A549 (cell line): Measurements from ENCODE around the gene SLC38A2. TPM values are rescaled to one million over a fixed set of nuclear protein-coding genes. Genes with fewer than 3 reads are reported as not detected.
A peak's percentile ranks its signal among the peaks of the same experiment; 100 is the strongest.

ENCODE experiments used
- ATAC-seq, 2 experiments: fragments of 200-7000 bp in 1 of 2; fragments of >200 bp in 1 of 2; cut with Nextera tagmentation in 1 of 2; cut with Tn5 transposase in 1 of 2; 3 replicates each; pipeline versions ENCODE4 v1.8.0 to v1.9.1; 2018 to 2020; ENCODE audit warnings: mild to moderate bottlenecking in 1 of 2, moderate library complexity in 1 of 2
- CTCF ChIA-PET: fragments of 300-600 bp; sonication (Branson Sonifier 250); formaldehyde crosslinking; extraction: SDS; loops from one replicate; lab custom pipeline; 2021; ENCODE audit warnings: antibody characterized with exemption, inconsistent platforms; lab: Yijun Ruan, JAX
- POLR2A ChIA-PET: fragments of 350-600 bp; formaldehyde crosslinking; extraction: SDS; loops from one replicate; lab custom pipeline; 2021; ENCODE audit warnings: antibody characterized with exemption, inconsistent platforms; lab: Yijun Ruan, JAX
- DNase-seq, 2 experiments: peaks; one replicate each; pipeline versions ENCODE4 v3.0.0 to v3.0.0-alpha.2; 2011 to 2016; ENCODE audit warnings: low read depth in 1 of 2, low spot score in 1 of 2
- FAIRE-seq: peaks from 2 replicates; lab custom pipeline; 2011; peaks lifted over from hg19 to GRCh38; lab: Jason Lieb, UNC
- H3K27ac ChIP-seq, 2 experiments: fragments of >200 bp; sonication (Bioruptor Twin); formaldehyde crosslinking; 3 replicates each; pipeline ENCODE4 v1.5.1; 2016 to 2017
- H3K4me1 ChIP-seq: fragments of >200 bp; sonication (Bioruptor Twin); formaldehyde crosslinking; 3 replicates; pipeline ENCODE4 v1.6.1; 2016
- H3K4me2 ChIP-seq: fragments of >200 bp; sonication (Bioruptor Twin); formaldehyde crosslinking; 3 replicates; pipeline ENCODE4 v1.6.1; 2016
- H3K4me3 ChIP-seq: fragments of >200 bp; sonication (Bioruptor Twin); formaldehyde crosslinking; 3 replicates; pipeline ENCODE4 v1.5.1; 2016
- H3K9me3 ChIP-seq: fragments of >200 bp; sonication (Bioruptor Twin); formaldehyde crosslinking; 3 replicates; pipeline ENCODE4 v1.6.1; 2016
- BHLHE40 ChIP-seq: IDR thresholded peaks from 2 replicates; pipeline ENCODE4 v1.6.1; 2012; ENCODE audit warnings: low read depth, low read length, inconsistent platforms
- CBX2 ChIP-seq: fragments of 200-600 bp; sonication (generic); IDR thresholded peaks from 2 replicates; pipeline ENCODE4 v1.6.1; 2016; ENCODE audit warnings: low read depth, mild to moderate bottlenecking, borderline replicate concordance
- CHD4 ChIP-seq: fragments of 200-600 bp; sonication (generic); IDR thresholded peaks from 2 replicates; pipeline ENCODE4 v1.6.1; 2016; ENCODE audit warnings: antibody characterized with exemption, mild to moderate bottlenecking, borderline replicate concordance
- CTCF ChIP-seq: fragments of >200 bp; sonication (Bioruptor Twin); formaldehyde crosslinking; IDR thresholded peaks from 3 replicates; pipeline ENCODE4 v1.5.1; 2016
- ELK1 ChIP-seq: fragments of 150-350 bp; IDR thresholded peaks from 2 replicates; pipeline ENCODE4 v1.6.1; 2014; ENCODE audit warnings: low read depth, mild to moderate bottlenecking, low read length
- EP300 ChIP-seq, 2 experiments: fragments of >200 bp; sonication (Bioruptor Twin); formaldehyde crosslinking; IDR thresholded peaks; 2 replicates in 1 of 2; 3 replicates in 1 of 2; pipeline ENCODE4 v1.6.1; 2016 to 2017
- HDAC2 ChIP-seq: fragments of 200-600 bp; sonication (generic); IDR thresholded peaks from 2 replicates; pipeline ENCODE4 v1.6.1; 2016
- HEYL ChIP-seq: fragments of 250-450 bp; sonication (Bioruptor Pico); IDR thresholded peaks from 2 replicates; pipeline ENCODE4 v1.8.0; 2021; ENCODE audit warnings: mild to moderate bottlenecking, moderate library complexity
- HOXB13 ChIP-seq: fragments of 250-450 bp; sonication (Bioruptor Pico); IDR thresholded peaks from 2 replicates; pipeline ENCODE4 v1.5.0; 2020; ENCODE audit warnings: low read depth, mild to moderate bottlenecking, moderate library complexity
- HOXB5 ChIP-seq: fragments of 250-450 bp; sonication (Bioruptor Pico); IDR thresholded peaks from 2 replicates; pipeline ENCODE4 v1.5.0; 2020; ENCODE audit warnings: mild to moderate bottlenecking, moderate library complexity
- JUN ChIP-seq, 2 experiments: fragments of >200 bp; sonication (Bioruptor Twin); formaldehyde crosslinking; IDR thresholded peaks; 2 replicates in 1 of 2; 3 replicates in 1 of 2; pipeline ENCODE4 v1.6.1; 2016 to 2017
- KDM5A ChIP-seq: fragments of 200-600 bp; sonication (generic); IDR thresholded peaks from 2 replicates; pipeline ENCODE4 v1.6.1; 2016; ENCODE audit warnings: antibody characterized with exemption, mild to moderate bottlenecking
- MAFK ChIP-seq: fragments of 450-650 bp; IDR thresholded peaks from 2 replicates; pipeline ENCODE4 v1.6.1; 2014; ENCODE audit not compliant: partially characterized antibody
- NPAS2 ChIP-seq: fragments of 250-450 bp; sonication (Bioruptor Pico); IDR thresholded peaks from 2 replicates; pipeline ENCODE4 v1.8.0; 2022; ENCODE audit warnings: mild to moderate bottlenecking, moderate library complexity, borderline replicate concordance
- PBX3 ChIP-seq: IDR thresholded peaks from 2 replicates; pipeline ENCODE4 v1.6.1; 2012
- RAD21 ChIP-seq, 2 experiments: fragments of >200 bp in 1 of 2; sonication (Bioruptor Twin) in 1 of 2; formaldehyde crosslinking in 1 of 2; IDR thresholded peaks in 1 of 2; conservative IDR thresholded peaks in 1 of 2; 2 replicates in 1 of 2; 3 replicates in 1 of 2; pipeline ENCODE4 v1.6.1; 2012 to 2018; ENCODE audit warnings: inconsistent platforms in 1 of 2
- SMC3 ChIP-seq: fragments of >200 bp; sonication (Bioruptor Twin); formaldehyde crosslinking; IDR thresholded peaks from 3 replicates; pipeline ENCODE4 v1.6.1; 2018; ENCODE audit warnings: inconsistent platforms
- WGBS: methylation state at CpG from one replicate; pipeline ENCODE4 v1.1.6; 2017; ENCODE audit errors: missing lambda C conversion rate; 5-methylcytosine and 5-hydroxymethylcytosine counted together
- polyA plus RNA-seq, 4 experiments: library from polyadenylated mRNA; depleted of rRNA in 3 of 4; stranded (reverse); fragments of >200 nt; fragmentation: RNase III in 1 of 4; extraction: RNeasy Plus Mini Kit Qiagen cat#74134 plus additional on column Dnase treatment in 1 of 4; gene quantifications; 2 replicates in 3 of 4; 3 replicates in 1 of 4; pipeline ENCODE4 v1.2.3, GENCODE V29; 2011 to 2017
- TF ChIP-seq, protein P1 (sequence below): fragments of 200-600 bp; sonication (generic); IDR thresholded peaks from 2 replicates; pipeline ENCODE4 v1.6.1; 2016; ENCODE audit warnings: antibody characterized with exemption, mild to moderate bottlenecking, moderate library complexity

The SLC38A2 gene
- polyA plus RNA-seq, 2 of the 4 experiments (the other 2 are of a cell fraction), result 187 to 519 TPM

DNA sequence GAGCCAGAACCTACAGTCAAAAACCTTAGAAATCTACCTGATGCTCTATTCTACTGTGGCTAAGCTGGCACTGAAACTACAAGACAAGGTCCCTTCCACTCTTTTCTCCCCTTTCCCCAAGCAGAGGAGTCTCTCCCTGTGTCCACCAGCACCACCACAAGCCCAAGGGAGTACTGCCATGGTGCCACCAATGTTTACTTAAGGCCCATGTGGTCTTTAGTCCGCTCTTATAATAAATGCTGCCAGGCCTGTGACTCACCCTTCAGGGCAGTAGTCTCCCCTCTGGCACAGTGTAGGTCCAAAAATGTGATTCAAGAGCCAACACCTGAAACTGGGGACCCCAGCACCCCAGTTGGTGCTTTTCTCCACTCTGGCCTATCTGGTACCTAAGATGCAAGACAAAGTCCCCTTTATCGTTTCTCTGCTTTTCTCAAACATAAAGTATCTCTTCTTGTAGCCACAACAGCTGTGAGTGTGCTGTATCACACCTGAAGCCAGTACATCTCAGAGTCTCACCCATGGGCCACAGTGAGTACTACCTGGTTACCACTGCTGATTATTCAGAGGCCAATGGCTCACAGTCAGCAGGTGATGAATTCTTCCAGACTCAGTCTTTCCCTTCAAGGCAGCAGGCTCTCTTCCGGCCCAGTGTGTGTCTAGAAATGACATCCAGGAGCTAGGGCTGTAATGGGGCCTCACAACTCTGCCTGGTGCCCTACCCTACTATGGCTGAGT is 29.3 kb downstream of the SLC38A2 start:
- Histone ChIP-seq H3K4me3 (no peak overlapping the region), H3K27ac (peak overlapping the region; percentile 44 to 75), H3K9me3 (no peaks in the 10 kb centered on the region)
- CTCF ChIA-PET, result interaction anchor here (1.0 to 1.9 kb wide), 7 partner anchors 11 to 678 kb away, joined by 3 to 8 read pairs (median 4); no protein-coding TSS in a partner anchor
- ATAC-seq (peak; percentile 43 to 72; a peak in 4 of 6 replicates), DNase-seq (no peak), FAIRE-seq (no peak)
- POLR2A ChIA-PET, result no interaction called here
- WGBS, result 90% methylated on average over 3 of the region's 3 CpGs
- TF ChIP-seq CBX2, result no peak
- TF ChIP-seq JUN (IDR thresholded peaks at IDR 0.05), result no peak
- TF ChIP-seq HDAC2, result no peak
- no peak for TF ChIP-seq KDM5A
- no peak for TF ChIP-seq PBX3
- TF ChIP-seq NPAS2 (CRISPR knock-in tag), result no peak
- no peak for TF ChIP-seq EP300 (IDR thresholded peaks at IDR 0.05)
- TF ChIP-seq BHLHE40, result no peak
- TF ChIP-seq HOXB5 (CRISPR knock-in tag), result no peak
- TF ChIP-seq, all 56 proteins: peak for 0
- peaks cover 14% of the 10 kb centered on the region for H3K4me1 ChIP-seq
- peak overlapping the region; percentile 23; the same call in 2 of the 3 replicates for H3K4me2 ChIP-seq

- Histone ChIP-seq H3K27ac (peak overlapping the region; percentile 44 to 75), H3K4me1 (peaks cover 14% of the 10 kb centered on the region), H3K4me2 (peak overlapping the region; percentile 23; the same call in 2 of the 3 replicates), H3K4me3 (no peak overlapping the region), H3K9me3 (no peaks in the 10 kb centered on the region)
- peak; percentile 85 to 97 for ATAC-seq
- WGBS, result 65% methylated on average over 3 of the region's 3 CpGs
- POLR2A ChIA-PET, result interaction anchor here (1.0 kb wide), 1 partner anchor 13 kb away, joined by 3 read pairs; no protein-coding TSS in a partner anchor
- FAIRE-seq, result no peak
- DNase-seq, result peak in 1 of 2 experiments; percentile 68
- CTCF ChIA-PET, result interaction anchor here (1.0 to 1.9 kb wide), 7 partner anchors 14 to 679 kb away, joined by 3 to 8 read pairs (median 3); no protein-coding TSS in a partner anchor
- TF ChIP-seq RAD21 (conservative IDR thresholded peaks at IDR 0.05 in 1 of 2, IDR thresholded peaks at IDR 0.05 in 1 of 2) (peak; percentile 82 to 97), SMC3 (peak; percentile 71), NPAS2 (CRISPR knock-in tag) (no peak), MAFK (peak; percentile 23), HOXB13 (CRISPR knock-in tag) (no peak), CTCF (peak; percentile 61), CHD4 (no peak)
These were observed 30.0 kb downstream of the SLC38A2 start for GRCh38 chr12:46342562-46343033.

- peaks cover 14% of the 10 kb centered on the region for H3K4me1 ChIP-seq
- CTCF ChIA-PET, result interaction anchor here (1.5 kb wide), 1 partner anchor 595 kb away, joined by 4 read pairs; no protein-coding TSS in a partner anchor
- FAIRE-seq (no peak), DNase-seq (no peak), ATAC-seq (no peak)
- TF ChIP-seq ELK1 (no peak), HEYL (no peak)
- TF ChIP-seq, protein P1, sequence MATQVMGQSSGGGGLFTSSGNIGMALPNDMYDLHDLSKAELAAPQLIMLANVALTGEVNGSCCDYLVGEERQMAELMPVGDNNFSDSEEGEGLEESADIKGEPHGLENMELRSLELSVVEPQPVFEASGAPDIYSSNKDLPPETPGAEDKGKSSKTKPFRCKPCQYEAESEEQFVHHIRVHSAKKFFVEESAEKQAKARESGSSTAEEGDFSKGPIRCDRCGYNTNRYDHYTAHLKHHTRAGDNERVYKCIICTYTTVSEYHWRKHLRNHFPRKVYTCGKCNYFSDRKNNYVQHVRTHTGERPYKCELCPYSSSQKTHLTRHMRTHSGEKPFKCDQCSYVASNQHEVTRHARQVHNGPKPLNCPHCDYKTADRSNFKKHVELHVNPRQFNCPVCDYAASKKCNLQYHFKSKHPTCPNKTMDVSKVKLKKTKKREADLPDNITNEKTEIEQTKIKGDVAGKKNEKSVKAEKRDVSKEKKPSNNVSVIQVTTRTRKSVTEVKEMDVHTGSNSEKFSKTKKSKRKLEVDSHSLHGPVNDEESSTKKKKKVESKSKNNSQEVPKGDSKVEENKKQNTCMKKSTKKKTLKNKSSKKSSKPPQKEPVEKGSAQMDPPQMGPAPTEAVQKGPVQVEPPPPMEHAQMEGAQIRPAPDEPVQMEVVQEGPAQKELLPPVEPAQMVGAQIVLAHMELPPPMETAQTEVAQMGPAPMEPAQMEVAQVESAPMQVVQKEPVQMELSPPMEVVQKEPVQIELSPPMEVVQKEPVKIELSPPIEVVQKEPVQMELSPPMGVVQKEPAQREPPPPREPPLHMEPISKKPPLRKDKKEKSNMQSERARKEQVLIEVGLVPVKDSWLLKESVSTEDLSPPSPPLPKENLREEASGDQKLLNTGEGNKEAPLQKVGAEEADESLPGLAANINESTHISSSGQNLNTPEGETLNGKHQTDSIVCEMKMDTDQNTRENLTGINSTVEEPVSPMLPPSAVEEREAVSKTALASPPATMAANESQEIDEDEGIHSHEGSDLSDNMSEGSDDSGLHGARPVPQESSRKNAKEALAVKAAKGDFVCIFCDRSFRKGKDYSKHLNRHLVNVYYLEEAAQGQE, result peak; percentile 63; the same call in 1 of the 2 replicates
- no peaks in the 10 kb centered on the region; the same call in 2 of the 3 replicates for H3K9me3 ChIP-seq
- POLR2A ChIA-PET, result no interaction called here
- H3K4me2 ChIP-seq, result no peak overlapping the region
- H3K27ac ChIP-seq, result no peak overlapping the region
- H3K4me3 ChIP-seq, result no peak overlapping the region
These were observed 33.5 kb downstream of the SLC38A2 start for GRCh38 chr12:46339051-46339450.
